ENCODE data around the gene NKD2.

NKD2 gene

GRCh38 chr5:983238-983524 is 25.4 kb upstream of the NKD2 start:
- H3K27ac ChIP-seq = no peak overlapping the region
- no peak for DNase-seq (ENCODE audit: low spot score)
- no peak for TF ChIP-seq CTCF (conservative IDR thresholded peaks at IDR 0.05; ENCODE audit: low read depth)
- POLR2A ChIA-PET (ENCODE audit: low non-redundant PET) = no interaction called here
- CTCF ChIA-PET = no interaction called here

GRCh38 chr5:983568-983967 is 25.0 kb upstream of the NKD2 start:
- no peak for TF ChIP-seq CTCF (conservative IDR thresholded peaks at IDR 0.05; ENCODE audit: low read depth)
- CTCF ChIA-PET = no interaction called here
- no peak overlapping the region for H3K27ac ChIP-seq
- POLR2A ChIA-PET (ENCODE audit: low non-redundant PET) = no interaction called here
- DNase-seq (ENCODE audit: low spot score) = no peak

- ChIA-PET POLR2A (ENCODE audit: low non-redundant PET) (no interaction called here), CTCF (no interaction called here)
- TF ChIP-seq CTCF (conservative IDR thresholded peaks at IDR 0.05; ENCODE audit: low read depth) = no peak
These were observed 23.8 kb upstream of the NKD2 start for GRCh38 chr5:984774-985173.

GRCh38 chr5:987761-988160 is 20.8 kb upstream of the NKD2 start:
- CTCF ChIA-PET = no interaction called here
- POLR2A ChIA-PET (ENCODE audit: low non-redundant PET) = no interaction called here
- no peak overlapping the region for H3K27ac ChIP-seq
- TF ChIP-seq CTCF (conservative IDR thresholded peaks at IDR 0.05; ENCODE audit: low read depth) = no peak
- DNase-seq (ENCODE audit: low spot score) = no peak

More at GRCh38 chr5:984774-985173, 23.8 kb upstream of the NKD2 start:
- no peak for DNase-seq (ENCODE audit: low spot score)
- no peak overlapping the region for H3K27ac ChIP-seq

- TF ChIP-seq CTCF (conservative IDR thresholded peaks at IDR 0.05; ENCODE audit: low read depth) = no peak
- no peak overlapping the region for H3K27ac ChIP-seq
- DNase-seq (ENCODE audit: low spot score) = no peak
- CTCF ChIA-PET = no interaction called here
- POLR2A ChIA-PET (ENCODE audit: low non-redundant PET) = no interaction called here
These were observed 20.3 kb upstream of the NKD2 start for GRCh38 chr5:988322-988721.

- CTCF ChIA-PET = interaction anchor here (0.6 to 1.5 kb wide), 7 partner anchors 8 to 838 kb away, joined by 3 to 5 read pairs (median 3); partner anchors contain the start of gene NKD2
- DNase-seq (ENCODE audit: low spot score) = no peak
- no peak for TF ChIP-seq CTCF (conservative IDR thresholded peaks at IDR 0.05; ENCODE audit: low read depth)
- POLR2A ChIA-PET (ENCODE audit: low non-redundant PET) = no interaction called here
- H3K27ac ChIP-seq = no peak overlapping the region
These were observed 18.6 kb upstream of the NKD2 start for GRCh38 chr5:989961-990530.
